A549 treated with dexamethasone at 1 μM for 4 hours (cell line): ENCODE data around the gene SOX3. TPM values are rescaled to one million over a fixed set of nuclear protein-coding genes. Genes with fewer than 3 reads are reported as not detected.

Source experiments
- total RNA-seq: library from RNA; stranded (reverse); fragments of 200-300 nt; extraction: Qiagen RNA extraction; gene quantifications from 5 replicates; pipeline ENCODE4 v1.2.3, GENCODE V29; 2022

Gene SOX3
- total RNA-seq: not detected in 5 replicates

DNA sequence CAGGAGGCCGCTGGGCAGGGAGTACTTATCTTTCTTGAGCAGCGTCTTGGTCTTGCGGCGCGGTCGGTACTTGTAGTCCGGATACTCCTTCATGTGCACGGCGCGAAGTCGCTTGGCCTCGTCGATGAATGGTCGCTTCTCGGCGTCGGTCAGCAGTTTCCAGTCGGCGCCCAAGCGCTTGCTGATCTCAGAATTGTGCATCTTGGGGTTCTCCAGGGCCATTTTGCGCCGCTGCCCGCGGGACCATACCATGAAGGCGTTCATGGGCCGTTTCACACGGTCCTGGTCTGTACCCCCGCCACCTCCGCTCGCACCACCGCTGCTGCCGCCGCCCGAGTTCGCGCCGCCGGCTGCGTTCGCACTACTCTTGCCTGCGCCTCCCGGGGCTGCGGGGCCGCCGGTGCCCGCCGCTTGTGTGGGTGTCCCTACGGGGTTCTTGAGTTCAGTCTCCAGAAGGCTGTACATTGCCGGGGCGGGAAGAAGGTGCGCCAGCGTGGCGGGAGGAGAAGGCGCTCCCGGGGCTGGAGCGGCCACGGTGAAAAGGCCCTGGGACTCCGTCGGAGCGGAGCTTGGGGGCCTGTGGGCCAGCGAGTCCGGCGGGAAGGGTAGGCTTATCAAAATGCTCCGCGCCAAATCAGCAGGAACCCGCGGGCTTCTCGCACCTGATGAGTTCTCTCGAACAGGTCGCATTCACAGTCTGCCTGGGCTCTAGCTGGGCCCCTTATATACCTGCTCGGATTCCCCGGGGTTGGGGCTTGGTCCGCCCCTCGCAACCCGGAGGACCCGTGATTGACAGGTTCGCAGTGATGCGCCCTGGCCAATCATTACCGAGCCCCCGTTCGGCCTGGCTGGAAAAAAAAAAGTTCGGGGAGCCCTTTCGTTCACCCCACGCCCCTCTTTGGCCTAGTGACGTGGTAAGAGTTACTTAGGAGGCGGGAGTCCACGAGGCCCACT is at the start of gene SOX3:
Gene SOX3 (minus strand): TSS at position 699 of the 954 bp plus-strand sequence. CDS start 9 bp downstream, at position 690.

Other genes starting within 250 kb of the SOX3 start
- gene LINC00632, start 204.7 kb upstream of the SOX3 start, total RNA-seq: 1.3 to 1.7 TPM (median 1.4 TPM) in 5 replicates